GM18507 (cell line): ENCODE results near the gene USP5.
A peak's percentile ranks its signal among the peaks of the same experiment; 100 is the strongest.
"Not testable (repeated sequence)": the region's sequence is repeated elsewhere in the genome, so short reads cannot be mapped to it uniquely, and the experiment has no call there.

Source experiments
- DNase-seq: peaks from one replicate; pipeline ENCODE4 v3.0.0; 2011; ENCODE audit warnings: low read depth; ENCODE audit not compliant: insufficient read length; ENCODE audit errors: extremely low spot score
- FAIRE-seq: peaks from 2 replicates; lab custom pipeline; 2011; peaks lifted over from hg19 to GRCh38; lab: Jason Lieb, UNC

Gene USP5

GRCh38 chr12:6860116-6860515 is 8.2 kb downstream of the USP5 start:
- DNase-seq (no peak), FAIRE-seq (no peak)

GRCh38 chr12:6860942-6861341 is 9.0 kb downstream of the USP5 start:
- FAIRE-seq (no peak), DNase-seq (no peak)

GRCh38 chr12:6861391-6861790 is 9.4 kb downstream of the USP5 start:
- DNase-seq = no peak
- no peak for FAIRE-seq

GRCh38 chr12:6863033-6863432 is 11.1 kb downstream of the USP5 start:
- FAIRE-seq = no peak
- DNase-seq = no peak

- FAIRE-seq (no peak), DNase-seq (no peak)
These were observed 11.8 kb downstream of the USP5 start for GRCh38 chr12:6863586-6864321.

- DNase-seq, FAIRE-seq: not testable (repeated sequence)
These were observed 13.4 kb downstream of the USP5 start for GRCh38 chr12:6865307-6865706.

GRCh38 chr12:6866163-6866919 is 14.4 kb downstream of the USP5 start:
- DNase-seq (no peak), FAIRE-seq (no peak)

GRCh38 chr12:6866920-6867412 is 15.0 kb downstream of the USP5 start:
- FAIRE-seq = no peak

GRCh38 chr12:6867413-6868210 is 15.7 kb downstream of the USP5 start, which contains the start of gene TPI1:
TPI1 (plus strand) TSS chr12:6867531; CDS start chr12:6867567, 36 bp downstream.
- peak; percentile 89 for FAIRE-seq

More at GRCh38 chr12:6866920-6867412, 15.0 kb downstream of the USP5 start:
- DNase-seq = no peak

GRCh38 chr12:6868211-6869048 is 16.5 kb downstream of the USP5 start:
- no peak for DNase-seq
- no peak for FAIRE-seq

More at GRCh38 chr12:6867413-6868210, 15.7 kb downstream of the USP5 start, which contains the start of gene TPI1:
- peak; percentile 84 for DNase-seq

- FAIRE-seq (peak; percentile 90), DNase-seq (no peak)
These were observed 17.4 kb downstream of the USP5 start for GRCh38 chr12:6869049-6870021.

- FAIRE-seq, DNase-seq: not testable (repeated sequence)
These were observed 18.4 kb downstream of the USP5 start for GRCh38 chr12:6870304-6870703.

- no peak for FAIRE-seq
- no peak for DNase-seq
These were observed 19.4 kb downstream of the USP5 start for GRCh38 chr12:6871052-6871957.

- FAIRE-seq (peak; percentile 62), DNase-seq (no peak)
These were observed 20.4 kb downstream of the USP5 start for GRCh38 chr12:6872073-6873048.

- FAIRE-seq = peak; percentile 87
- peak; percentile 92 for DNase-seq
These were observed 21.4 kb downstream of the USP5 start, which contains the start of gene SPSB2 for GRCh38 chr12:6873094-6874014. SPSB2 (minus strand) TSS chr12:6873303; CDS start chr12:6872901, 402 bp downstream.
